T-cell (primary cell): Measurements from ENCODE around the gene CCDC7. TPM values are rescaled to one million over a fixed set of nuclear protein-coding genes. Genes with fewer than 3 reads are reported as not detected.
"Not testable (repeated sequence)": the region's sequence is repeated elsewhere in the genome, so short reads cannot be mapped to it uniquely, and the experiment has no call there.

Experiments used
- ATAC-seq, 4 experiments: fragments of 200-7000 bp in 3 of 4; fragments of 150-1000 bp in 1 of 4; cut with Tn5 transposase; replicated peaks in 1 of 4; 1 replicate in 3 of 4; 2 replicates in 1 of 4; pipeline ENCODE4 v1.10.0; 2021; ENCODE audit warnings: moderate library complexity in 3 of 4, mild to moderate bottlenecking in 2 of 4, moderate number of reproducible peaks in 1 of 4
- CTCF ChIA-PET, 2 donors: fragments of 300-600 bp; sonication (Branson Sonifier 250); formaldehyde crosslinking; loops; one replicate each; lab custom pipeline; 2022; ENCODE audit warnings: antibody characterized with exemption in 2 of 2; lab: Charles Lee
- POLR2A ChIA-PET, 2 donors: fragments of 300-600 bp; sonication (Branson Sonifier 250); formaldehyde crosslinking; loops; one replicate each; lab custom pipeline; 2022; ENCODE audit warnings: antibody characterized with exemption in 2 of 2; lab: Charles Lee
- DNase-seq, 35 experiments: peaks; one replicate each; pipeline versions ENCODE4 v3.0.0 to v3.0.0-alpha.2; 2013 to 2023
- H3K27ac ChIP-seq: one replicate; pipeline ENCODE4 v1.5.1; 2013; ENCODE audit warnings: low read length
- H3K27me3 ChIP-seq, 2 experiments: replicated peaks in 1 of 2; 1 replicate in 1 of 2; 2 replicates in 1 of 2; pipeline versions ENCODE4 v1.6.1 to v1.7.0; 2013; ENCODE audit warnings: low read length in 1 of 2, mixed read lengths in 1 of 2; ENCODE audit not compliant: control insufficient read depth in 2 of 2, insufficient read depth in 2 of 2; ENCODE audit errors: extremely low read depth in 1 of 2
- H3K36me3 ChIP-seq, 2 donors: 1 replicate in 1 of 2; 2 replicates in 1 of 2; pipeline versions ENCODE4 v1.6.1 to v1.7.0; 2013; ENCODE audit warnings: low read length in 1 of 2; ENCODE audit not compliant: control insufficient read depth in 2 of 2, insufficient read depth in 1 of 2; ENCODE audit errors: extremely low read depth in 1 of 2
- H3K4me1 ChIP-seq, 2 experiments: 1 replicate in 1 of 2; 2 replicates in 1 of 2; pipeline versions ENCODE4 v1.6.1 to v1.7.0; 2013; ENCODE audit warnings: low read length in 2 of 2, mixed read lengths in 1 of 2; ENCODE audit not compliant: insufficient read depth in 2 of 2, control insufficient read depth in 1 of 2; ENCODE audit errors: extremely low read depth in 1 of 2
- H3K4me3 ChIP-seq, 2 donors: 1 replicate in 1 of 2; 2 replicates in 1 of 2; pipeline versions ENCODE4 v1.5.1 to v1.7.0; 2013; ENCODE audit warnings: mild to moderate bottlenecking in 2 of 2, low read length in 1 of 2, moderate library complexity in 1 of 2; ENCODE audit not compliant: control insufficient read depth in 1 of 2; ENCODE audit errors: extremely low read depth in 1 of 2
- H3K9me3 ChIP-seq: 2 replicates; pipeline ENCODE4 v1.7.0; 2013
- H3K27ac Mint-ChIP-seq, 2 donors: one replicate each; pipeline ENCODE4 v1.8.0; 2020 to 2021; ENCODE audit warnings: mild to moderate bottlenecking in 2 of 2, mixed read lengths in 2 of 2
- H3K27me3 Mint-ChIP-seq, 2 donors: one replicate each; pipeline ENCODE4 v1.8.0; 2021 to 2022; ENCODE audit warnings: mixed read lengths in 2 of 2
- H3K36me3 Mint-ChIP-seq: one replicate; pipeline ENCODE4 v1.8.0; 2021; ENCODE audit warnings: mixed read lengths
- H3K4me1 Mint-ChIP-seq, 3 donors: one replicate each; pipeline ENCODE4 v1.8.0; 2020 to 2022; ENCODE audit warnings: mixed read lengths in 3 of 3, mild to moderate bottlenecking in 1 of 3
- H3K4me3 Mint-ChIP-seq, 3 donors: one replicate each; pipeline ENCODE4 v1.8.0; 2020 to 2022; ENCODE audit warnings: mild to moderate bottlenecking in 3 of 3, mixed read lengths in 3 of 3, moderate library complexity in 3 of 3
- H3K9me3 Mint-ChIP-seq, 3 donors: one replicate each; pipeline ENCODE4 v1.8.0; 2020 to 2022; ENCODE audit warnings: mixed read lengths in 3 of 3
- WGBS: methylation state at CpG from one replicate; pipeline ENCODE4 v1.1.5; 2013; ENCODE audit warnings: missing lambda C conversion rate; ENCODE audit not compliant: insufficient coverage; 5-methylcytosine and 5-hydroxymethylcytosine counted together
- total RNA-seq, 35 experiments: library from RNA in 6 of 35; stranded (reverse) in 6 of 35; fragments of 120-200 nt in 1 of 35; gene quantifications; one replicate each; pipeline versions ENCODE4 v1.2.1 to v1.2.4 and lab custom pipeline; 2013 to 2026

CCDC7 gene
- total RNA-seq, result 10 to 100 TPM; 48.1 to 74.6 (median 62.1) TPM
- 145 TPM for total RNA-seq (2013)
- 20.1 to 115 (median 73.2) reads per million in 29 experiments for total RNA-seq (lab: John Stamatoyannopoulos, UW)

DNA sequence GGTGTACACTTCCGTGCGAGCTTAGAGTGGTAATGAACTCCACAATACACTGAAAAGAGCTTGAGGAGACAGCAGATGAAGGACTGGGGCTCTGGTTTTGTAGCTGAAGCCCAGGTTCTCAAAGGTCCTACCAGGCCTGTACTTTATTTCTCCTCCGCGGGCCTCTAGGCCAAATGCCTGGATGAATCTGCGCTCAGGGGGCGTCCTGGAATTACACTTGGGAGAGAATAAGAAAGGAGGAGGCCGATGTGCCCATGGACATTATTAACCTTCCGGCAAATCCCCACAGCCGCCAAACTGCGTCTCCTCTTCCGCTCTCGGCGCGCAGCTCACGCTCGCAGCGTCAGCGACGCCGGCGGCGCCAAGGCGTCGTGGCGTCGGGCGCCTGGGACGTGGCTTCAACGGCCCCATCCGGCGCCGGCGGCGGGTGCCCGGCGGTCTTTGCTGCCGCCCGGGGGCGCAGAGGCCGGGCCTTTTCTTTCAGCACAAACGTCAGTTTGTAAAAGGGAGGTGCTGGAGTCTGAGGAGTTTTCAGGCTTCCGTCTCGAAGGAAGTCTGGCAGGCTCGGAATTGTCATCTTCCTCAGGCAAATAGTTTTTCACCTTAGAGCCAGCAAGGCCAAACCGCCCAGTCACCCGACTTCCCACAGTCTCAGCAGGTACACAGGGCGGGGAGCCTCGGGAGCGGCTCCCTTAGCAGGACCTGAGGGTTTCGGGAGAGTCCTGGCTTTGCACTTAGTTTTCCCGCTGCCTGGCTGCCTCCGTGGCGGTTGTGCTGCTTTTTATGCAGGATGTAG is at the start of gene CCDC7:
Gene CCDC7 (plus strand): TSS at position 401 of the 796 bp plus-strand sequence. CDS start 5,503 bp downstream, outside the sequence.
- Histone ChIP-seq H3K27ac (peak within 1 kb of the TSS; percentile 98), H3K36me3 (no peaks in the 10 kb centered on the region), H3K27me3 (no peaks in the 10 kb centered on the region), H3K4me3 (peak within 1 kb of the TSS; percentile 64 to 98), H3K4me1 (peaks cover 9 to 10% of the 10 kb centered on the region in 2 experiments), H3K9me3 (no peaks in the 10 kb centered on the region)
- H3K27me3 Mint-ChIP-seq, result no peaks in the 10 kb centered on the region
- DNase-seq (peak; percentile 77 to 95 (median 85)), ATAC-seq (peak; percentile 95 to 98 (median 98))
- no peaks in the 10 kb centered on the region for H3K9me3 Mint-ChIP-seq
- peak within 1 kb of the TSS; percentile 84 to 98 (median 97) for H3K4me3 Mint-ChIP-seq
- POLR2A ChIA-PET, result interaction anchor here (0.6 to 1.9 kb wide), 7 partner anchors 13 to 693 kb away, joined by 3 to 16 read pairs (median 4); no protein-coding TSS in a partner anchor
- WGBS, result 0% methylated on average over 44 of the region's 53 CpGs
- H3K36me3 Mint-ChIP-seq, result no peaks in the 10 kb centered on the region
- peaks cover 19 to 30% (median 24%) of the 10 kb centered on the region in 3 donors for H3K4me1 Mint-ChIP-seq
- peak within 1 kb of the TSS; percentile 99 to 100 for H3K27ac Mint-ChIP-seq
- CTCF ChIA-PET, result interaction anchor here (0.5 to 1.9 kb wide), 16 partner anchors 8 to 693 kb away, joined by 3 to 24 read pairs (median 3); no protein-coding TSS in a partner anchor

DNA sequence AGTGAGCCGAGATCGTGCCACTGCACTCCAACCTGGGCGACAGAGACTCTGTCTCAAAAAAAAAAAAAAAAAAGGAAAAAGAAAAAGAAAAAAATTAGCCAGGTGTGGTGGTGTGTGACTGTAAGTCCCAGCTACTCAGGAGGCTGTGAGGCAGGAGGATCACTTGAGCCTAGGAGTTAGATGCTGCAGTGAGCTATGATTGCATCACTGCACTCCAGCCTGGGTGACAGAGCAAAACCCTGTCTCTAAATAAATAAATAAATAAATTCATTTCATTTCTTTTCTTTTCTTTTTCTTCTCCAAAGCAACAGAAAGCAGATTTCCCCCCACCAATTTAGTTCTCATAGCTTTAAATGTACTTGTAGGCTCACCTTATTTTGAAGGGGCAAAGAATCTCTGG is 48.8 kb upstream of the CCDC7 start:
- ChIA-PET CTCF (interaction anchor here in 1 of 2 donors (1.6 kb wide), 1 partner anchor 27 kb away, joined by 4 read pairs; no protein-coding TSS in a partner anchor), POLR2A (interaction anchor here in 1 of 2 donors (0.6 kb wide), 1 partner anchor 35 kb away, joined by 3 read pairs; no protein-coding TSS in a partner anchor)
- DNase-seq, H3K4me1 Mint-ChIP-seq, H3K27me3 ChIP-seq, H3K4me3 Mint-ChIP-seq, H3K9me3 ChIP-seq, H3K27ac Mint-ChIP-seq, H3K27ac ChIP-seq, H3K36me3 Mint-ChIP-seq, ATAC-seq, H3K36me3 ChIP-seq, H3K9me3 Mint-ChIP-seq, H3K4me1 ChIP-seq, H3K27me3 Mint-ChIP-seq, H3K4me3 ChIP-seq: not testable (repeated sequence)
- no CpG with 5 or more reads among the region's 3 CpGs for WGBS

DNA sequence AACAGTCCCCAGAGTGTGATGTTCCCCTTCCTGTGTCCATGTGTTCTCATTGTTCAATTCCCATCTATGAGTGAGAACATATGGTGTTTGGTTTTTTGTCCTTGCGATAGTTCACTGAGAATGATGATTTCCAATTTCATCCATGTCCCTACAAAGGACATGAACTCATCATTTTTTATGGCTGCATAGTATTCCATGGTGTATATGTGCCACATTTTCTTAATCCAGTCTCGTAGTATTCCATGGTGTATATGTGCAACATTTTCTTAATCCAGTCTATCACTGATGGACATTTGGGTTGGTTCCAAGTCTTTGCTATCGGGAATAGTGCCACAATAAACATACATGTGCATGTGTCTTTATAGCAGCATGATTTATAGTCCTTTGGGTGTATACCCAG is 46.2 kb upstream of the CCDC7 start:
- H3K9me3 Mint-ChIP-seq, H3K27ac Mint-ChIP-seq, H3K27me3 Mint-ChIP-seq, H3K27me3 ChIP-seq, DNase-seq, POLR2A ChIA-PET, ATAC-seq, H3K4me3 ChIP-seq, H3K4me3 Mint-ChIP-seq, H3K27ac ChIP-seq, H3K36me3 ChIP-seq, H3K9me3 ChIP-seq, H3K4me1 Mint-ChIP-seq, H3K4me1 ChIP-seq, H3K36me3 Mint-ChIP-seq, CTCF ChIA-PET: not testable (repeated sequence)
- WGBS, result no CpG with 5 or more reads among the region's 3 CpGs

DNA sequence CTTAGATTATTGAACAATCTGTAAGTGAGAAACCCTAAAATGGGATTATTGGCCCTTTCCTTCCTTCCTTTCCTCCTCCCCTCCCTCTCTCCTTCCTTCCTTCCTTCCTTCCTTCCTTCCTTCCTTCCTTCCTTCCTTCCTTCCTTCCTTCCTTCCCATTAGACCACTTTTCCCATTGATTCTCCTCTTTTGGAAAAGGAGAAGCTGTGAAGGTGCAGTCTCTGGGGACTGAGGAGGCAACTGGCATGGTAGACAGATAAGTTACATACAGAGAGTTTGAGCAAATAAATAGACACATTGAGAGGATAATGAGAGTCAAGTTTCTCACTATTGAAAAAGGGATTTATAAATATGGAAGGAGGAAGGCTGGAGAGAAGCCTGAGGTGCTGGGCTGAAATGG is 45.0 kb upstream of the CCDC7 start:
- no peak for ATAC-seq
- Histone ChIP-seq H3K36me3 (no peaks in the 10 kb centered on the region), H3K27ac (no peak overlapping the region), H3K27me3 (no peaks in the 10 kb centered on the region), H3K4me1 (no peaks in the 10 kb centered on the region), H3K9me3 (no peaks in the 10 kb centered on the region), H3K4me3 (no peak overlapping the region)
- Mint-ChIP-seq H3K4me3 (no peak overlapping the region), H3K36me3 (no peaks in the 10 kb centered on the region), H3K27me3 (no peaks in the 10 kb centered on the region), H3K27ac (no peak overlapping the region), H3K9me3 (no peaks in the 10 kb centered on the region), H3K4me1 (no peaks in the 10 kb centered on the region)
- ChIA-PET CTCF (no interaction called here), POLR2A (interaction anchor here in 1 of 2 donors (0.7 kb wide), 2 partner anchors 65 to 81 kb away, joined by 5 to 16 read pairs; no protein-coding TSS in a partner anchor)
- no peak for DNase-seq

DNA sequence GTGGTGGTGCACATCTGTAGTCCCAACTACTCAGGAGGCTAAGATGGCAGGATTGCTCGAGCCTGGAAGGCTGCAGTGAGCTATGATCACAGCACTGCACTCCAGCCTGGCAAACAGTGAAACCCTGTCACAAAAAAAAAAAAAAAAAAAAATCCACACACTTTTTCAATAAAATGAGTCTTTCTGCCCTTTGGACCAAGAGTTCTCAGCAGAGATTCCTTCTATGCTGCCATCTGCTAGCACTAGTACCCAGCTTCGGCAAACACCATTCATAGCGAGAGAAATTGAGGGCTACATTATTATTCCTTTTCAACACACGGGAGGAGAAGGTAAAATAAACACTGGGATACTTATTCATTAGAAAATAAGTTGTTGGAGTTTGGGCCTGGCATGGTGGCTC is 43.4 kb upstream of the CCDC7 start:
- DNase-seq (no peak), ATAC-seq (no peak)
- H3K9me3 ChIP-seq, result no peaks in the 10 kb centered on the region
- Mint-ChIP-seq H3K36me3 (no peaks in the 10 kb centered on the region), H3K27ac (no peak overlapping the region), H3K9me3 (peaks cover 0 to 2% (median 0%) of the 10 kb centered on the region in 3 donors), H3K4me3 (no peak overlapping the region), H3K27me3 (no peaks in the 10 kb centered on the region), H3K4me1 (no peaks in the 10 kb centered on the region)
- no peaks in the 10 kb centered on the region for H3K36me3 ChIP-seq
- no peaks in the 10 kb centered on the region for H3K27me3 ChIP-seq
- ChIA-PET CTCF (interaction anchor here (0.6 kb wide), 2 partner anchors 123 to 147 kb away, joined by 3 to 4 read pairs; no protein-coding TSS in a partner anchor), POLR2A (interaction anchor here in 1 of 2 donors (0.7 kb wide), 1 partner anchor 225 kb away, joined by 3 read pairs; no protein-coding TSS in a partner anchor)
- H3K4me1 ChIP-seq, result no peaks in the 10 kb centered on the region
- H3K4me3 ChIP-seq, result no peak overlapping the region
- no peak overlapping the region for H3K27ac ChIP-seq
- WGBS, result no CpG with 5 or more reads among the region's 4 CpGs

DNA sequence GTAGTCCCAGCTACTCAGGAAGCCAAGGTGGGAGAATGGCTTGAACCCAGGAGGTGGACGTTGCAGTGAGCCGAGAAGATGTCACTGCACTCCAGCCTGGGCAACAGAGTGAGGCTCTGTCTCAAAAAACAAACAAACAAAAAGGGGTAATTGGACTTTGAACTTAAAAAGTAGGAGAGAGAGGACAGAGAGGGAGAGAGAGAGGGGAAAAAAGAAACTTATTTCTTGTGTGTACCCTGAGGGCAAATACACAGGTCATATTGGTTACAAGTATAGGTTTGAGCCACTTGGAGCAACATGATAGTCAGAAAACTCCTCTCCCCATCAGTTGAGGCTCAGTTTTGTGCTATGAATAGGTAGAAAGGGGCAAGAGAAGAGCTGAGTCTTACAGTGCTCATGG is 42.8 kb upstream of the CCDC7 start:
- Histone ChIP-seq H3K27ac (no peak overlapping the region), H3K36me3 (no peaks in the 10 kb centered on the region), H3K4me3 (no peak overlapping the region), H3K4me1 (no peaks in the 10 kb centered on the region), H3K9me3 (no peaks in the 10 kb centered on the region), H3K27me3 (no peaks in the 10 kb centered on the region)
- Mint-ChIP-seq H3K4me3 (no peak overlapping the region), H3K27me3 (no peaks in the 10 kb centered on the region), H3K36me3 (no peaks in the 10 kb centered on the region), H3K4me1 (no peaks in the 10 kb centered on the region), H3K27ac (no peak overlapping the region), H3K9me3 (peaks cover 0 to 5% (median 0%) of the 10 kb centered on the region in 3 donors)
- ATAC-seq, result no peak
- POLR2A ChIA-PET, result interaction anchor here in 1 of 2 donors (0.7 kb wide), 1 partner anchor 226 kb away, joined by 3 read pairs; no protein-coding TSS in a partner anchor
- CTCF ChIA-PET, result no interaction called here
- no CpG with 5 or more reads among the region's 2 CpGs for WGBS
- no peak for DNase-seq
